Left lobe of liver (tissue), 2 donors: ENCODE results near the gene DPPA4. TPM values are rescaled to one million over a fixed set of nuclear protein-coding genes. Genes with fewer than 3 reads are reported as not detected.
"Not testable (repeated sequence)": the region's sequence is repeated elsewhere in the genome, so short reads cannot be mapped to it uniquely, and the experiment has no call there.

Source experiments
- ATAC-seq: fragments of 200-7000 bp; cut with Tn5 transposase; one replicate; pipeline ENCODE4 v1.9.1; 2020; ENCODE audit warnings: mild to moderate bottlenecking, moderate library complexity
- DNase-seq: peaks from one replicate; pipeline ENCODE4 v3.0.0-alpha.2; 2020; ENCODE audit warnings: low spot score
- total RNA-seq: library from RNA; stranded (reverse); gene quantifications from one replicate; pipeline ENCODE4 v1.2.1, GENCODE V29; 2021
- donor health status: DM: no; HTN: no; CAD: no; lungs with moderate emphysema.
- donor health status: DM: no; HTN: yes; CAD: no.

The DPPA4 gene
- total RNA-seq: 1.8 TPM

- no peak for DNase-seq
- ATAC-seq: no peak
These were observed at the start of gene DPPA4 for GRCh38 chr3:109337393-109337792. Gene DPPA4 (minus strand): TSS chr3:109337546. CDS start chr3:109337517, 29 bp downstream.

- DNase-seq (peak; percentile 50), ATAC-seq (peak; percentile 80)
These were observed 48.3 kb upstream of the DPPA4 start for GRCh38 chr3:109385442-109386318.

- DNase-seq (no peak), ATAC-seq (no peak)
These were observed 46.8 kb upstream of the DPPA4 start for GRCh38 chr3:109384164-109384563.

GRCh38 chr3:109382588-109382987, 45.2 kb upstream of the DPPA4 start:
- DNase-seq (no peak), ATAC-seq (no peak)

- DNase-seq: no peak
- ATAC-seq: peak; percentile 52
These were observed 38.6 kb upstream of the DPPA4 start for GRCh38 chr3:109375975-109376374.

DNA sequence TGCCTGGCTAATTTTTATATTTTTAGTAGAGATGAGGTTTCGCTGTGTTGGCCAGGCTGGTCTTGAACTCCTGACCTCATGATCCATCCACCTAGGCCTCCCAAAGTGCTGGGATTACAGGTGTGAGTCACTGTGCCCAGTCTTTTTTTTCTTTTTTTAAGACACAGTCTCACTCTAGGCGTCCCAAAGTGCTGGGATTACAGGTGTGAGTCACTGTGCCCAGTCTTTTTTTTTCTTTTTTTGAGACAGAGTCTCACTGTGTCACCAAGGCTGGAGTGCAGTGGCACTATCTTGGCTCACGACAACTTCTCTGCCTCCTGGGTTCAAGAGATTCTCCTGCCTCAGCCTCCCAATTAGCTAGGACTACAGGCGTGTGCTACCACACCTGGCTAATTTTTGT, 37.1 kb upstream of the DPPA4 start:
- not testable (repeated sequence) for ATAC-seq, DNase-seq

- no peak for DNase-seq
- ATAC-seq: no peak
These were observed 36.6 kb upstream of the DPPA4 start for GRCh38 chr3:109373933-109374332.

- no peak for DNase-seq
- ATAC-seq: peak; percentile 70
These were observed 35.3 kb upstream of the DPPA4 start for GRCh38 chr3:109372639-109373038.

DNA sequence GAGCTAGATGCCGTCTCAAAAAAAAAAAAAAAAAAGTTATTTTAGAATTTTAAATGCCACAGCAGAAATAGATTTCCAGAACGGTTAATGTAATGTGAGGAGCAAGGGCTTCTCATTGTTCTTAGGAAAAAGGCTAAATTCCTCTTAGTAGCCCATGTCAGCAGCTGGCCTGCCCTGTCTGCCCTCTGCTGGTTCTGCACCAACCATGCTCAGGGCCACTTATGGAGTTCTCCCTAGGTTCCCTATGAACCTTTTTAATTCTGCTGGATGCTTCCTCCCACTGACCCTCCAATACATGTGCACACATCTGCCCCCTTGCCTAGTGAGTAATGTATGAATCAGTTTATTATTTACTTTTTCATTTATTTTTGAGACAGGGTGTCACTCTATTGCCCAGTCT, 32.2 kb upstream of the DPPA4 start:
- peak; percentile 52 for DNase-seq
- ATAC-seq: peak; percentile 97

GRCh38 chr3:109364088-109364487, 26.7 kb upstream of the DPPA4 start:
- DNase-seq: no peak
- ATAC-seq: peak; percentile 17

DNA sequence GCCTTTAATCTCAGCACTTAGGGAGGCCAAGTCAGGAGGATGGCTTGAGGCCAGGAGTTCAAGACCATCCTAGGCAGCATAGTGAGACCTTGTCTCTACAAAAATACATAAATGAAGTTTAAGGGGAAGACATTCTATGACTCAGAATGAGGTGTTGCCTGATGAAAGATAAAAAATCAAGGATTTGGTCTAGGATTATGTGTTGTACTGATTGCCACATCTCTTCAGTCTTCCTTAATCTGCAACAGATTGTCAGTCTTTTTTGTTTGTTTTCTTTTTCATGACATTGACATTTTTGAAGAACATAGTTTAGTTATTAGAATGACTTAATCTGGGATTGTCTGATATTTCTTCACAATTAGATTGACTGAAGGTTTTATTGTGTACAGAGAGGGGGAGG, 26.3 kb upstream of the DPPA4 start:
- ATAC-seq (no peak), DNase-seq (no peak)

GRCh38 chr3:109362823-109363222, 25.5 kb upstream of the DPPA4 start:
- ATAC-seq (peak; percentile 62), DNase-seq (peak; percentile 49)

- ATAC-seq (peak; percentile 47), DNase-seq (peak; percentile 77)
These were observed 21.5 kb upstream of the DPPA4 start for GRCh38 chr3:109358809-109359208.

GRCh38 chr3:109356442-109357155, 19.3 kb upstream of the DPPA4 start:
- DNase-seq (no peak), ATAC-seq (peak; percentile 17)

- peak; percentile 83 for ATAC-seq
- DNase-seq: peak; percentile 78
These were observed 18.5 kb upstream of the DPPA4 start for GRCh38 chr3:109355625-109356441.

DNA sequence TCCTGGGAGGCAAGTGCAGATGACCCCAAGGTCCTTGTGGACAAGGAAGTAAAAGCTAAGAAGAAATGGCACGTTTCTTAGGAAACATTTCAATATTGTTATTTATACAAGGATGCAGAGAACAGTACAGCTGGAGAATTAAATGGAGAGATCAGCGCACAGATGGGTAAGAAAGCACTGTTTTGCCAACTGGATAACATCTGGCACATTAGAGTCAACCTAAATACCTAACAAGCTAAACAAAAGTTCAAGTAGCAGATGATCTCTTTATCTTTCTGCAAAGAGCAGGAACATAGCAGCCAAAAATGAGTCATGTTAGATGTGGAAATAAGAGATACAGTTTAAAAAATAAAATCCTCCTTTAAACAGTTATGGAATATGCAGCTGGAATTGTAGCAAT, 15.7 kb upstream of the DPPA4 start:
- ATAC-seq: no peak
- DNase-seq: no peak

GRCh38 chr3:109351231-109351630, 13.9 kb upstream of the DPPA4 start:
- ATAC-seq (peak; percentile 75), DNase-seq (no peak)

- no peak for DNase-seq
- no peak for ATAC-seq
These were observed 9.5 kb upstream of the DPPA4 start for GRCh38 chr3:109346770-109347295.

DNA sequence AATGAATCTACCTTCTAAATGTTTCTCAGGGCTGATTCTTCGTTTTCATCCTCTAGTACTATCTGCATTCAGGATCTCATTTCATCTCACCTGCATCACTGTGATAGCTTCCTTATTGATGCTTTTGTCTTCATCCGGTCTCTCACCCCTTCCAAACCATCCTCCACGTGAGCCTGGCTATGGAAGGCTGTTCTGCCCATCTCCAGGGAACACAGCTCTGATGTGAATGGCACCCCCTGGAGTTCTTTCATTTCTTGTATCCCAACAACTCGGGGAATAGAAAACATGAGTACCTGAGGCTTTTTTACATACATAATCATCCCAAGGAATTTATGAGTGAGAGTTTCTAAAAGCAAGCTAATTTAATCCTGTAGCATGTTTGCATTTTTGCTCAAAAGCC, 8.8 kb upstream of the DPPA4 start:
- DNase-seq: no peak
- no peak for ATAC-seq

- ATAC-seq (peak; percentile 73), DNase-seq (peak; percentile 58)
These were observed 2.6 kb upstream of the DPPA4 start for GRCh38 chr3:109339714-109340648.
